NCI-H82 treated with DMSO at 0.1 percent for 48 hours (cell line): ENCODE results near the gene FRMD4A.
"Not testable (repeated sequence)": the region's sequence is repeated elsewhere in the genome, so short reads cannot be mapped to it uniquely, and the experiment has no call there.

Experiments used
- DNase-seq: peaks from one replicate; lab custom pipeline; 2025; ENCODE audit not compliant: unreplicated experiment; lab: John Stamatoyannopoulos, UW

The FRMD4A gene

GRCh38 chr10:13801156-13801906 lies 529.4 kb downstream of the FRMD4A start:
- DNase-seq, result no peak

- no peak for DNase-seq
Observed at GRCh38 chr10:13797164-13797563, 533.6 kb downstream of the FRMD4A start.

- no peak for DNase-seq
Observed at GRCh38 chr10:13795653-13796555, 534.8 kb downstream of the FRMD4A start.

- DNase-seq, result no peak
Observed at GRCh38 chr10:13794992-13795612, 535.6 kb downstream of the FRMD4A start.

- DNase-seq, result no peak
Observed at GRCh38 chr10:13792006-13792405, 538.7 kb downstream of the FRMD4A start.

- no peak for DNase-seq
Observed at GRCh38 chr10:13791483-13791882, 539.2 kb downstream of the FRMD4A start.

GRCh38 chr10:13790196-13790595 lies 540.5 kb downstream of the FRMD4A start:
- no peak for DNase-seq

GRCh38 chr10:13789448-13789829 lies 541.3 kb downstream of the FRMD4A start:
- no peak for DNase-seq

- DNase-seq, result no peak
Observed at GRCh38 chr10:13788711-13789447, 541.8 kb downstream of the FRMD4A start.

GRCh38 chr10:13788320-13788600 lies 542.5 kb downstream of the FRMD4A start:
- DNase-seq, result no peak

GRCh38 chr10:13787015-13787421 lies 543.7 kb downstream of the FRMD4A start:
- no peak for DNase-seq

GRCh38 chr10:13784067-13784466 lies 546.7 kb downstream of the FRMD4A start:
- DNase-seq, result no peak

GRCh38 chr10:13779748-13780147 lies 551.0 kb downstream of the FRMD4A start:
- DNase-seq, result no peak

- DNase-seq, result not testable (repeated sequence)
Observed at GRCh38 chr10:13778693-13778960, 552.1 kb downstream of the FRMD4A start.

- DNase-seq, result no peak
Observed at GRCh38 chr10:13776861-13777311, 553.8 kb downstream of the FRMD4A start.

GRCh38 chr10:13775786-13776775 lies 554.6 kb downstream of the FRMD4A start:
- no peak for DNase-seq

- DNase-seq, result no peak
Observed at GRCh38 chr10:13774303-13774893, 556.3 kb downstream of the FRMD4A start.

- no peak for DNase-seq
Observed at GRCh38 chr10:13773496-13774170, 557.1 kb downstream of the FRMD4A start.

GRCh38 chr10:13773043-13773442 lies 557.7 kb downstream of the FRMD4A start:
- no peak for DNase-seq
